Suprapubic skin (tissue), 4 donors: Measurements from ENCODE around the gene LCE1B. TPM values are rescaled to one million over a fixed set of nuclear protein-coding genes. Genes with fewer than 3 reads are reported as not detected.

ENCODE experiments used
- DNase-seq, 2 donors: peaks; one replicate each; pipeline ENCODE4 v3.0.0-alpha.2; 2019; ENCODE audit warnings: low spot score in 2 of 2
- H3K27ac ChIP-seq: fragments of 200-600 bp; sonication (generic); one replicate; pipeline ENCODE4 v1.5.1; 2019
- H3K27me3 ChIP-seq: fragments of 200-600 bp; sonication (generic); one replicate; pipeline ENCODE4 v1.5.1; 2019
- H3K36me3 ChIP-seq: fragments of 200-600 bp; sonication (generic); one replicate; pipeline ENCODE4 v1.5.1; 2019
- H3K4me1 ChIP-seq: fragments of 200-600 bp; sonication (generic); one replicate; pipeline ENCODE4 v1.5.1; 2019
- H3K4me3 ChIP-seq: fragments of 200-600 bp; sonication (generic); one replicate; pipeline ENCODE4 v1.5.1; 2019; ENCODE audit warnings: mild to moderate bottlenecking
- H3K9me3 ChIP-seq: fragments of 200-600 bp; sonication (generic); one replicate; pipeline ENCODE4 v1.5.1; 2019
- CTCF ChIP-seq, 2 donors: fragments of 200-600 bp in 1 of 2; fragments of 450-650 bp in 1 of 2; sonication (generic) in 1 of 2; IDR thresholded peaks; one replicate each; pipeline ENCODE4 v1.5.1; 2016 to 2019; ENCODE audit warnings: antibody characterized with exemption in 2 of 2, mild to moderate bottlenecking in 1 of 2, moderate library complexity in 1 of 2
- EP300 ChIP-seq: sonication (generic); formaldehyde crosslinking; IDR thresholded peaks from one replicate; pipeline ENCODE4 v1.6.1; 2017; ENCODE audit warnings: antibody characterized with exemption
- POLR2A ChIP-seq, 2 donors: fragments of 450-650 bp; IDR thresholded peaks; one replicate each; pipeline ENCODE4 v1.6.1; 2017; ENCODE audit warnings: antibody characterized with exemption in 2 of 2, mild to moderate bottlenecking in 2 of 2, moderate library complexity in 2 of 2
- POLR2AphosphoS5 ChIP-seq, 3 donors: sonication (generic); formaldehyde crosslinking; IDR thresholded peaks; one replicate each; pipeline ENCODE4 v1.6.1; 2017; ENCODE audit warnings: antibody characterized with exemption in 3 of 3
- WGBS: methylation state at CpG from one replicate; pipeline ENCODE4 v1.1.5; 2018; 5-methylcytosine and 5-hydroxymethylcytosine counted together
- total RNA-seq, 4 donors: library from RNA; depleted of rRNA; stranded (reverse); fragments of >200 nt; gene quantifications; one replicate each; pipeline ENCODE4 v1.1.0, GENCODE V29; 2016

LCE1B gene
- total RNA-seq, 4 donors from 2014 or later, result 29.6 to 197 (median 166) TPM

- H3K27ac ChIP-seq, result no peak overlapping the region
- no peaks in the 10 kb centered on the region for H3K9me3 ChIP-seq
- H3K36me3 ChIP-seq, result no peaks in the 10 kb centered on the region
- no peaks in the 10 kb centered on the region for H3K27me3 ChIP-seq
- TF ChIP-seq POLR2AphosphoS5 (IDR thresholded peaks at IDR 0.05) (no peak), POLR2A (IDR thresholded peaks at IDR 0.05) (no peak), EP300 (no peak), CTCF (IDR thresholded peaks at IDR 0.05) (no peak)
- no peak for DNase-seq
- H3K4me1 ChIP-seq, result no peaks in the 10 kb centered on the region
- H3K4me3 ChIP-seq, result no peak overlapping the region
Observed at GRCh38 chr1:152824964-152825363, 13.2 kb downstream of the LCE1B start.

- TF ChIP-seq POLR2AphosphoS5 (IDR thresholded peaks at IDR 0.05) (no peak), CTCF (IDR thresholded peaks at IDR 0.05) (no peak), POLR2A (IDR thresholded peaks at IDR 0.05) (no peak), EP300 (no peak)
- Histone ChIP-seq H3K27me3 (no peaks in the 10 kb centered on the region), H3K27ac (no peak within 1 kb of the TSS), H3K4me3 (no peak within 1 kb of the TSS), H3K4me1 (no peaks in the 10 kb centered on the region), H3K9me3 (no peaks in the 10 kb centered on the region), H3K36me3 (no peaks in the 10 kb centered on the region)
- DNase-seq, result no peak
- 93% methylated on average over 2 of the region's 2 CpGs for WGBS
Observed at GRCh38 chr1:152827173-152827572, 15.4 kb downstream of the LCE1B start, which contains the start of gene LCE1A. Gene LCE1A, plus strand, starts transcription at chr1:152827473. Its CDS starts 0 bp downstream, at chr1:152827473.

- Histone ChIP-seq H3K27me3 (no peaks in the 10 kb centered on the region), H3K36me3 (no peaks in the 10 kb centered on the region), H3K4me3 (no peak overlapping the region), H3K9me3 (no peaks in the 10 kb centered on the region), H3K27ac (no peak overlapping the region), H3K4me1 (no peaks in the 10 kb centered on the region)
- no peak for TF ChIP-seq CTCF (IDR thresholded peaks at IDR 0.05)
- DNase-seq, result no peak
- WGBS, result 43% methylated on average over 2 of the region's 2 CpGs
Observed at GRCh38 chr1:152836870-152837269, 25.1 kb downstream of the LCE1B start.

GRCh38 chr1:152842556-152842955, 30.8 kb downstream of the LCE1B start, which contains the start of gene LCE6A:
Gene LCE6A, plus strand, starts transcription at chr1:152842856. Its CDS starts 665 bp downstream, at chr1:152843521.
- TF ChIP-seq POLR2A (IDR thresholded peaks at IDR 0.05), result no peak
- no peak for TF ChIP-seq POLR2AphosphoS5 (IDR thresholded peaks at IDR 0.05)
- TF ChIP-seq EP300, result no peak
- no peak for TF ChIP-seq CTCF (IDR thresholded peaks at IDR 0.05)
- no peak for DNase-seq
- no peaks in the 10 kb centered on the region for H3K27me3 ChIP-seq
- no peaks in the 10 kb centered on the region for H3K36me3 ChIP-seq
- H3K4me1 ChIP-seq, result peaks cover 2% of the 10 kb centered on the region
- no CpG with 5 or more reads among the region's 3 CpGs for whole genome bisulfite sequencing
- H3K27ac ChIP-seq, result no peak within 1 kb of the TSS
- no peak within 1 kb of the TSS for H3K4me3 ChIP-seq
- no peaks in the 10 kb centered on the region for H3K9me3 ChIP-seq

GRCh38 chr1:152855661-152856060, 43.9 kb downstream of the LCE1B start:
- TF ChIP-seq EP300 (no peak), CTCF (IDR thresholded peaks at IDR 0.05) (no peak), POLR2AphosphoS5 (IDR thresholded peaks at IDR 0.05) (no peak), POLR2A (IDR thresholded peaks at IDR 0.05) (no peak)
- H3K36me3 ChIP-seq, result no peaks in the 10 kb centered on the region
- H3K4me1 ChIP-seq, result peaks cover 6% of the 10 kb centered on the region
- no peak for DNase-seq
- H3K9me3 ChIP-seq, result no peaks in the 10 kb centered on the region
- WGBS, result 32% methylated on average over 2 of the region's 2 CpGs
- no peaks in the 10 kb centered on the region for H3K27me3 ChIP-seq
- no peak overlapping the region for H3K4me3 ChIP-seq
- no peak overlapping the region for H3K27ac ChIP-seq
